Activated CD8-positive, alpha-beta memory T cell treated with anti-CD3 and anti-CD28 coated beads, Interleukin-2, amount 10 ng/mL, durations not matched to agents 7 days and 5 days (primary cell): ENCODE results near the gene ZNF407. TPM values are rescaled to one million over a fixed set of nuclear protein-coding genes. Genes with fewer than 3 reads are reported as not detected.
"Not testable (repeated sequence)": the region's sequence is repeated elsewhere in the genome, so short reads cannot be mapped to it uniquely, and the experiment has no call there.

Source experiments
- ATAC-seq: fragments of 150-1000 bp; cut with Tn5 transposase; one replicate; pipeline ENCODE4 v1.10.0; 2021; ENCODE audit warnings: moderate library complexity
- CTCF ChIA-PET: fragments of 350-600 bp; sonication (Branson Sonifier 250); formaldehyde crosslinking; loops from one replicate; lab custom pipeline; 2021; ENCODE audit warnings: antibody characterized with exemption; lab: Charles Lee
- DNase-seq: peaks from one replicate; pipeline ENCODE4 v3.0.0-alpha.2; 2020
- H3K27ac Mint-ChIP-seq: one replicate; pipeline ENCODE4 v1.8.0; 2021; ENCODE audit warnings: mild to moderate bottlenecking, mixed read lengths
- H3K27me3 Mint-ChIP-seq: one replicate; pipeline ENCODE4 v1.8.0; 2021; ENCODE audit warnings: mixed read lengths
- H3K36me3 Mint-ChIP-seq: one replicate; pipeline ENCODE4 v1.8.0; 2021; ENCODE audit warnings: mild to moderate bottlenecking, mixed read lengths
- H3K4me1 Mint-ChIP-seq: one replicate; pipeline ENCODE4 v1.8.0; 2021; ENCODE audit warnings: mixed read lengths
- H3K4me3 Mint-ChIP-seq: one replicate; pipeline ENCODE4 v1.8.0; 2021; ENCODE audit warnings: mild to moderate bottlenecking, moderate library complexity, mixed read lengths
- H3K9me3 Mint-ChIP-seq: one replicate; pipeline ENCODE4 v1.8.0; 2022; ENCODE audit warnings: low read depth, mixed read lengths
- total RNA-seq, 2 experiments: library from RNA; stranded (reverse); gene quantifications; one replicate each; pipeline ENCODE4 v1.2.3, GENCODE V29; 2021

ZNF407 gene
- total RNA-seq, 2 experiments from 2014 or later: 12.9 to 16.6 TPM

- DNase-seq, H3K4me3 Mint-ChIP-seq, H3K27ac Mint-ChIP-seq, H3K4me1 Mint-ChIP-seq, ATAC-seq, H3K36me3 Mint-ChIP-seq, H3K27me3 Mint-ChIP-seq, H3K9me3 Mint-ChIP-seq: not testable (repeated sequence)
- CTCF ChIA-PET: interaction anchor here (1.2 kb wide), 1 partner anchor 8 kb away, joined by 3 read pairs; no protein-coding TSS in a partner anchor
Observed at GRCh38 chr18:74971776-74972175, 374.1 kb downstream of the ZNF407 start.

GRCh38 chr18:74972354-74972753, 374.7 kb downstream of the ZNF407 start:
- CTCF ChIA-PET: interaction anchor here (1.2 kb wide), 1 partner anchor 9 kb away, joined by 3 read pairs; no protein-coding TSS in a partner anchor
- ATAC-seq (no peak), DNase-seq (no peak)
- H3K27ac Mint-ChIP-seq: no peak overlapping the region
- peaks cover 1% of the 10 kb centered on the region for H3K36me3 Mint-ChIP-seq
- H3K4me1 Mint-ChIP-seq: peaks cover 2% of the 10 kb centered on the region
- H3K9me3 Mint-ChIP-seq: no peaks in the 10 kb centered on the region
- no peak overlapping the region for H3K4me3 Mint-ChIP-seq
- H3K27me3 Mint-ChIP-seq: no peaks in the 10 kb centered on the region

- ATAC-seq (no peak), DNase-seq (no peak)
- H3K4me1 Mint-ChIP-seq: peaks cover 2% of the 10 kb centered on the region
- H3K4me3 Mint-ChIP-seq: no peak overlapping the region
- H3K27me3 Mint-ChIP-seq: no peaks in the 10 kb centered on the region
- peaks cover 1% of the 10 kb centered on the region for H3K36me3 Mint-ChIP-seq
- CTCF ChIA-PET: interaction anchor here (1.5 kb wide), 1 partner anchor 8 kb away, joined by 5 read pairs; no protein-coding TSS in a partner anchor
- H3K9me3 Mint-ChIP-seq: no peaks in the 10 kb centered on the region
- no peak overlapping the region for H3K27ac Mint-ChIP-seq
Observed at GRCh38 chr18:74975001-74975400, 377.3 kb downstream of the ZNF407 start.

GRCh38 chr18:74976331-74976909, 378.8 kb downstream of the ZNF407 start:
- CTCF ChIA-PET: interaction anchor here (1.5 kb wide), 1 partner anchor 9 kb away, joined by 5 read pairs; no protein-coding TSS in a partner anchor
- DNase-seq (no peak), ATAC-seq (no peak)
- H3K4me3 Mint-ChIP-seq: no peak overlapping the region
- H3K4me1 Mint-ChIP-seq: peaks cover 2% of the 10 kb centered on the region
- H3K36me3 Mint-ChIP-seq: no peaks in the 10 kb centered on the region
- no peaks in the 10 kb centered on the region for H3K9me3 Mint-ChIP-seq
- H3K27me3 Mint-ChIP-seq: no peaks in the 10 kb centered on the region
- no peak overlapping the region for H3K27ac Mint-ChIP-seq

GRCh38 chr18:74977041-74977440, 379.4 kb downstream of the ZNF407 start:
- CTCF ChIA-PET: no interaction called here
- Mint-ChIP-seq H3K4me3 (no peak overlapping the region), H3K36me3 (no peaks in the 10 kb centered on the region), H3K27me3 (no peaks in the 10 kb centered on the region), H3K4me1 (peaks cover 2% of the 10 kb centered on the region), H3K9me3 (no peaks in the 10 kb centered on the region), H3K27ac (no peak overlapping the region)
- ATAC-seq (no peak), DNase-seq (no peak)

- Mint-ChIP-seq H3K4me3 (no peak overlapping the region), H3K27ac (no peak overlapping the region), H3K27me3 (no peaks in the 10 kb centered on the region), H3K4me1 (no peaks in the 10 kb centered on the region), H3K9me3 (no peaks in the 10 kb centered on the region), H3K36me3 (no peaks in the 10 kb centered on the region)
- ATAC-seq (no peak), DNase-seq (no peak)
- CTCF ChIA-PET: no interaction called here
Observed at GRCh38 chr18:74980669-74981068, 383.0 kb downstream of the ZNF407 start.

GRCh38 chr18:74981476-74981875, 383.8 kb downstream of the ZNF407 start:
- Mint-ChIP-seq H3K4me3 (no peak overlapping the region), H3K36me3 (no peaks in the 10 kb centered on the region), H3K27me3 (no peaks in the 10 kb centered on the region), H3K4me1 (no peaks in the 10 kb centered on the region), H3K27ac (no peak overlapping the region), H3K9me3 (no peaks in the 10 kb centered on the region)
- CTCF ChIA-PET: no interaction called here
- ATAC-seq (no peak), DNase-seq (no peak)

- H3K27ac Mint-ChIP-seq: no peak overlapping the region
- CTCF ChIA-PET: no interaction called here
- no peak for ATAC-seq
Observed at GRCh38 chr18:74982946-74983635, 385.4 kb downstream of the ZNF407 start.

GRCh38 chr18:74989134-74989533, 391.5 kb downstream of the ZNF407 start:
- H3K36me3 Mint-ChIP-seq: peaks cover 3% of the 10 kb centered on the region
- CTCF ChIA-PET: interaction anchor here (0.7 kb wide), 1 partner anchor 41 kb away, joined by 3 read pairs; no protein-coding TSS in a partner anchor
- ATAC-seq (peak; percentile 30), DNase-seq (no peak)
- H3K4me1 Mint-ChIP-seq: peaks cover 44% of the 10 kb centered on the region
- no peaks in the 10 kb centered on the region for H3K9me3 Mint-ChIP-seq
- H3K27ac Mint-ChIP-seq: no peak overlapping the region
- H3K4me3 Mint-ChIP-seq: no peak overlapping the region
- H3K27me3 Mint-ChIP-seq: no peaks in the 10 kb centered on the region

More at GRCh38 chr18:74982946-74983635, 385.4 kb downstream of the ZNF407 start:
- no peak overlapping the region for H3K4me3 Mint-ChIP-seq
- DNase-seq: no peak
- no peaks in the 10 kb centered on the region for H3K4me1 Mint-ChIP-seq
- no peaks in the 10 kb centered on the region for H3K27me3 Mint-ChIP-seq
- no peaks in the 10 kb centered on the region for H3K36me3 Mint-ChIP-seq
- no peaks in the 10 kb centered on the region for H3K9me3 Mint-ChIP-seq

GRCh38 chr18:74990563-74991081, 393.0 kb downstream of the ZNF407 start:
- CTCF ChIA-PET: no interaction called here
- DNase-seq: no peak
- peaks cover 3% of the 10 kb centered on the region for H3K36me3 Mint-ChIP-seq
- no peak for ATAC-seq
- no peaks in the 10 kb centered on the region for H3K27me3 Mint-ChIP-seq
- H3K27ac Mint-ChIP-seq: peak overlapping the region; percentile 88
- H3K4me3 Mint-ChIP-seq: peak overlapping the region; percentile 7
- peaks cover 59% of the 10 kb centered on the region for H3K4me1 Mint-ChIP-seq
- H3K9me3 Mint-ChIP-seq: no peaks in the 10 kb centered on the region

GRCh38 chr18:74994502-74995418, 397.1 kb downstream of the ZNF407 start:
- peak; percentile 85 for ATAC-seq
- Mint-ChIP-seq H3K27me3 (no peaks in the 10 kb centered on the region), H3K36me3 (peaks cover 7% of the 10 kb centered on the region), H3K27ac (peak overlapping the region; percentile 95), H3K4me3 (peak overlapping the region; percentile 65), H3K9me3 (no peaks in the 10 kb centered on the region), H3K4me1 (peaks cover 57% of the 10 kb centered on the region)
- peak; percentile 72 for DNase-seq
- CTCF ChIA-PET: interaction anchor here (1.0 to 2.2 kb wide), 5 partner anchors 11 to 97 kb away, joined by 3 to 6 read pairs (median 3); no protein-coding TSS in a partner anchor

- ATAC-seq (no peak), DNase-seq (no peak)
- peaks cover 7% of the 10 kb centered on the region for H3K36me3 Mint-ChIP-seq
- H3K9me3 Mint-ChIP-seq: no peaks in the 10 kb centered on the region
- H3K27ac Mint-ChIP-seq: peak overlapping the region; percentile 95
- CTCF ChIA-PET: interaction anchor here (1.0 to 2.2 kb wide), 5 partner anchors 11 to 98 kb away, joined by 3 to 6 read pairs (median 3); no protein-coding TSS in a partner anchor
- H3K4me1 Mint-ChIP-seq: peaks cover 51% of the 10 kb centered on the region
- H3K4me3 Mint-ChIP-seq: peak overlapping the region; percentile 65
- no peaks in the 10 kb centered on the region for H3K27me3 Mint-ChIP-seq
Observed at GRCh38 chr18:74995419-74995736, 397.7 kb downstream of the ZNF407 start.

GRCh38 chr18:74996055-74996454, 398.4 kb downstream of the ZNF407 start:
- ATAC-seq (no peak), DNase-seq (no peak)
- Mint-ChIP-seq H3K27ac (peak overlapping the region; percentile 95), H3K27me3 (no peaks in the 10 kb centered on the region), H3K9me3 (no peaks in the 10 kb centered on the region), H3K4me3 (no peak overlapping the region), H3K4me1 (peaks cover 45% of the 10 kb centered on the region), H3K36me3 (peaks cover 7% of the 10 kb centered on the region)
- CTCF ChIA-PET: interaction anchor here (1.7 to 2.2 kb wide), 2 partner anchors 33 to 75 kb away, joined by 3 to 6 read pairs; no protein-coding TSS in a partner anchor
